ENCODE measurements around the gene PARP14. TPM values are rescaled to one million over a fixed set of nuclear protein-coding genes. Genes with fewer than 3 reads are reported as not detected.

Gene PARP14
- total and polyA plus RNA-seq, 10 of the 15 experiments (the other 5 are each of a cell fraction or from before 2014, with no cell fraction given) = 21.6 to 189 (median 92.7) TPM

DNA sequence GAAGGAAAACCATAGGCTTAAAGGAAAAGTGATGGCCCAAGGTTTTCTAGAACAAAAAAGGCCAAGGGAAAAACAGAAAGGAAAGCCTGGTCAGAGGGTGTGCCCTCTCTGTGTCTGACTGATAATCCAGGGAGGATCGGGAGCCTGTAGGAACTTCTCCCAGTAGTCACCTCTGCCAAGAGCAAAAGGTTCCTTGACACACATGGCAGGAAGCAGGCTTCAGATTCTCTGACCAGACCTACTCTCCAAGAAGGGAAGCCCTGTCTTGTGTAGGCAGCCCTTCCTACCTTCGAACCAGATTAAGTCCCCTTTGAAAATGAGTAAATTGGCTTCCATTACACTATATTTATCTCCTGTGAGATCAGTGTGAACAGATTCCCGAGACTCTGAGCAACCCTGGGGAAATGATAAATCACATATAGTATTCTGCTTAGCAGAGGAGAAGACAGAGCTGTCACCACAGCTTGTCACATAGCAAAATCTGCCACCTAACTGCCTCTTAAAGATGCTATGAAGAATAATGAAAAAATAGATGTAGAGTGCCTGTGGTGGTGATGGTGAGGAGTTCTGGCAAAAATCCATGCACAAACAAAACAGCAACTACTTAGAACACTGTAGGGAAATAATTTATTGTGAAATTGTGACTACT is 38.8 kb downstream of the PARP14 start:
- RAD21 ChIA-PET (ENCODE audit: unreplicated experiment) = no interaction called here
- no peaks in the 10 kb centered on the region for H4K20me1 ChIP-seq (ENCODE audit: control insufficient read depth, insufficient read depth)
- 100% methylated on average over 3 of the region's 3 CpGs for WGBS (ENCODE audit: insufficient coverage, insufficient replicate concordance, low lambda C conversion rate, missing lambda C conversion rate)
- H3K79me2 ChIP-seq (ENCODE audit: control insufficient read depth, insufficient read depth, low read length) = no peaks in the 10 kb centered on the region
- peaks cover 16 to 36% of the 10 kb centered on the region in 2 experiments for H3K36me3 ChIP-seq (ENCODE audit: control insufficient read depth in 2 of 2, insufficient read depth in 2 of 2, low read length in 1 of 2)
- no peak overlapping the region for H3K27ac ChIP-seq (ENCODE audit: control insufficient read depth, insufficient read depth)
- TF ChIP-seq, protein P1, sequence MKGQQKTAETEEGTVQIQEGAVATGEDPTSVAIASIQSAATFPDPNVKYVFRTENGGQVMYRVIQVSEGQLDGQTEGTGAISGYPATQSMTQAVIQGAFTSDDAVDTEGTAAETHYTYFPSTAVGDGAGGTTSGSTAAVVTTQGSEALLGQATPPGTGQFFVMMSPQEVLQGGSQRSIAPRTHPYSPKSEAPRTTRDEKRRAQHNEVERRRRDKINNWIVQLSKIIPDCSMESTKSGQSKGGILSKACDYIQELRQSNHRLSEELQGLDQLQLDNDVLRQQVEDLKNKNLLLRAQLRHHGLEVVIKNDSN (IDR thresholded peaks at IDR 0.05; ENCODE audit: borderline replicate concordance, extremely low read length, insufficient read depth, low read depth, low read length) = no peak
- TF ChIP-seq JUNB (IDR thresholded peaks at IDR 0.05) = no peak
- TF ChIP-seq ASH2L (IDR thresholded peaks at IDR 0.05; ENCODE audit: borderline replicate concordance, low read depth) = no peak
- TF ChIP-seq, protein P2, sequence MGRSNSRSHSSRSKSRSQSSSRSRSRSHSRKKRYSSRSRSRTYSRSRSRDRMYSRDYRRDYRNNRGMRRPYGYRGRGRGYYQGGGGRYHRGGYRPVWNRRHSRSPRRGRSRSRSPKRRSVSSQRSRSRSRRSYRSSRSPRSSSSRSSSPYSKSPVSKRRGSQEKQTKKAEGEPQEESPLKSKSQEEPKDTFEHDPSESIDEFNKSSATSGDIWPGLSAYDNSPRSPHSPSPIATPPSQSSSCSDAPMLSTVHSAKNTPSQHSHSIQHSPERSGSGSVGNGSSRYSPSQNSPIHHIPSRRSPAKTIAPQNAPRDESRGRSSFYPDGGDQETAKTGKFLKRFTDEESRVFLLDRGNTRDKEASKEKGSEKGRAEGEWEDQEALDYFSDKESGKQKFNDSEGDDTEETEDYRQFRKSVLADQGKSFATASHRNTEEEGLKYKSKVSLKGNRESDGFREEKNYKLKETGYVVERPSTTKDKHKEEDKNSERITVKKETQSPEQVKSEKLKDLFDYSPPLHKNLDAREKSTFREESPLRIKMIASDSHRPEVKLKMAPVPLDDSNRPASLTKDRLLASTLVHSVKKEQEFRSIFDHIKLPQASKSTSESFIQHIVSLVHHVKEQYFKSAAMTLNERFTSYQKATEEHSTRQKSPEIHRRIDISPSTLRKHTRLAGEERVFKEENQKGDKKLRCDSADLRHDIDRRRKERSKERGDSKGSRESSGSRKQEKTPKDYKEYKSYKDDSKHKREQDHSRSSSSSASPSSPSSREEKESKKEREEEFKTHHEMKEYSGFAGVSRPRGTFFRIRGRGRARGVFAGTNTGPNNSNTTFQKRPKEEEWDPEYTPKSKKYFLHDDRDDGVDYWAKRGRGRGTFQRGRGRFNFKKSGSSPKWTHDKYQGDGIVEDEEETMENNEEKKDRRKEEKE (IDR thresholded peaks at IDR 0.05) = no peak
- TF ChIP-seq, protein P3, sequence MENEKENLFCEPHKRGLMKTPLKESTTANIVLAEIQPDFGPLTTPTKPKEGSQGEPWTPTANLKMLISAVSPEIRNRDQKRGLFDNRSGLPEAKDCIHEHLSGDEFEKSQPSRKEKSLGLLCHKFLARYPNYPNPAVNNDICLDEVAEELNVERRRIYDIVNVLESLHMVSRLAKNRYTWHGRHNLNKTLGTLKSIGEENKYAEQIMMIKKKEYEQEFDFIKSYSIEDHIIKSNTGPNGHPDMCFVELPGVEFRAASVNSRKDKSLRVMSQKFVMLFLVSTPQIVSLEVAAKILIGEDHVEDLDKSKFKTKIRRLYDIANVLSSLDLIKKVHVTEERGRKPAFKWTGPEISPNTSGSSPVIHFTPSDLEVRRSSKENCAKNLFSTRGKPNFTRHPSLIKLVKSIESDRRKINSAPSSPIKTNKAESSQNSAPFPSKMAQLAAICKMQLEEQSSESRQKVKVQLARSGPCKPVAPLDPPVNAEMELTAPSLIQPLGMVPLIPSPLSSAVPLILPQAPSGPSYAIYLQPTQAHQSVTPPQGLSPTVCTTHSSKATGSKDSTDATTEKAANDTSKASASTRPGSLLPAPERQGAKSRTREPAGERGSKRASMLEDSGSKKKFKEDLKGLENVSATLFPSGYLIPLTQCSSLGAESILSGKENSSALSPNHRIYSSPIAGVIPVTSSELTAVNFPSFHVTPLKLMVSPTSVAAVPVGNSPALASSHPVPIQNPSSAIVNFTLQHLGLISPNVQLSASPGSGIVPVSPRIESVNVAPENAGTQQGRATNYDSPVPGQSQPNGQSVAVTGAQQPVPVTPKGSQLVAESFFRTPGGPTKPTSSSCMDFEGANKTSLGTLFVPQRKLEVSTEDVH (IDR thresholded peaks at IDR 0.05; ENCODE audit: low read depth, partially characterized antibody) = no peak
- TF ChIP-seq, protein P4, sequence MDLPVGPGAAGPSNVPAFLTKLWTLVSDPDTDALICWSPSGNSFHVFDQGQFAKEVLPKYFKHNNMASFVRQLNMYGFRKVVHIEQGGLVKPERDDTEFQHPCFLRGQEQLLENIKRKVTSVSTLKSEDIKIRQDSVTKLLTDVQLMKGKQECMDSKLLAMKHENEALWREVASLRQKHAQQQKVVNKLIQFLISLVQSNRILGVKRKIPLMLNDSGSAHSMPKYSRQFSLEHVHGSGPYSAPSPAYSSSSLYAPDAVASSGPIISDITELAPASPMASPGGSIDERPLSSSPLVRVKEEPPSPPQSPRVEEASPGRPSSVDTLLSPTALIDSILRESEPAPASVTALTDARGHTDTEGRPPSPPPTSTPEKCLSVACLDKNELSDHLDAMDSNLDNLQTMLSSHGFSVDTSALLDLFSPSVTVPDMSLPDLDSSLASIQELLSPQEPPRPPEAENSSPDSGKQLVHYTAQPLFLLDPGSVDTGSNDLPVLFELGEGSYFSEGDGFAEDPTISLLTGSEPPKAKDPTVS (IDR thresholded peaks at IDR 0.05; ENCODE audit: low read depth, low read length) = no peak
- no peak for TF ChIP-seq TCF3 (IDR thresholded peaks at IDR 0.05; ENCODE audit: borderline replicate concordance, insufficient read depth, low read depth, low read length)
- FAIRE-seq (no peak), DNase-seq (ENCODE audit: low read depth, low spot score) (no peak), ATAC-seq (no peak)
- H3K27me3 ChIP-seq (replicated peaks in 1 of 2; ENCODE audit: control insufficient read depth in 2 of 2, insufficient read depth in 2 of 2, low read length in 1 of 2) = no peaks in the 10 kb centered on the region
- intact Hi-C loops (cut with micrococcal nuclease; ENCODE audit: unreplicated experiment) (no loop called here), in situ Hi-C loops (cut with MboI) (no loop called here)
- CTCF ChIA-PET = no interaction called here
- no peak overlapping the region for H3K4me2 ChIP-seq (ENCODE audit: control insufficient read depth, insufficient read depth)
- SMC1A ChIA-PET (ENCODE audit: uncharacterized antibody, unreplicated experiment) = interaction anchor here (0.6 kb wide), 1 partner anchor 38 kb away, joined by 3 read pairs; no protein-coding TSS in a partner anchor
- H3K9me3 ChIP-seq (replicated peaks; ENCODE audit: control insufficient read depth, insufficient read depth, low read length) = no peaks in the 10 kb centered on the region
- no peak overlapping the region for H2AFZ ChIP-seq (ENCODE audit: control insufficient read depth, low read depth, low read length)
- POLR2A ChIA-PET = interaction anchor here (0.5 kb wide), 1 partner anchor 127 kb away, joined by 4 read pairs; no protein-coding TSS in a partner anchor
- no peaks in the 10 kb centered on the region for H3K4me1 ChIP-seq (ENCODE audit: control insufficient read depth, insufficient read depth, low read length)
- no peak overlapping the region for H3K9ac ChIP-seq (ENCODE audit: control insufficient read depth, insufficient read depth, low read length)
- BruUV-seq (replicated peaks) = no TSS peak
- no peak overlapping the region for H3K4me3 ChIP-seq

Data from GM12878 (cell line).